Adipocyte (in vitro differentiated cells): ENCODE data around the gene ADAMTS15.
"Not testable (repeated sequence)": the region's sequence is repeated elsewhere in the genome, so short reads cannot be mapped to it uniquely, and the experiment has no call there.

ENCODE experiments used
- DNase-seq: peaks from one replicate; pipeline ENCODE4 v3.0.0-alpha.2; 2015; ENCODE audit warnings: low read depth
- H3K27me3 ChIP-seq: replicated peaks from 2 replicates; pipeline ENCODE4 v1.7.0; 2013; ENCODE audit warnings: mild to moderate bottlenecking, low read length, moderate library complexity; ENCODE audit not compliant: control insufficient read depth, insufficient read depth
- H3K36me3 ChIP-seq: 2 replicates; pipeline ENCODE4 v1.7.0; 2013; ENCODE audit warnings: low read length, mild to moderate bottlenecking, moderate library complexity; ENCODE audit not compliant: control insufficient read depth, insufficient read depth, severe bottlenecking
- H3K4me1 ChIP-seq: 2 replicates; pipeline ENCODE4 v1.7.0; 2013; ENCODE audit warnings: mild to moderate bottlenecking, low read length, moderate library complexity; ENCODE audit not compliant: control insufficient read depth, insufficient read depth
- H3K4me3 ChIP-seq: 2 replicates; pipeline ENCODE4 v1.7.0; 2013; ENCODE audit warnings: mild to moderate bottlenecking, low read length, moderate library complexity
- H3K9ac ChIP-seq: 2 replicates; pipeline ENCODE4 v1.7.0; 2013; ENCODE audit warnings: mild to moderate bottlenecking, low read length, moderate library complexity
- H3K9me3 ChIP-seq: 2 replicates; pipeline ENCODE4 v1.7.0; 2013; ENCODE audit warnings: mild to moderate bottlenecking, low read length, moderate library complexity; ENCODE audit not compliant: control insufficient read depth

ADAMTS15 gene

DNA sequence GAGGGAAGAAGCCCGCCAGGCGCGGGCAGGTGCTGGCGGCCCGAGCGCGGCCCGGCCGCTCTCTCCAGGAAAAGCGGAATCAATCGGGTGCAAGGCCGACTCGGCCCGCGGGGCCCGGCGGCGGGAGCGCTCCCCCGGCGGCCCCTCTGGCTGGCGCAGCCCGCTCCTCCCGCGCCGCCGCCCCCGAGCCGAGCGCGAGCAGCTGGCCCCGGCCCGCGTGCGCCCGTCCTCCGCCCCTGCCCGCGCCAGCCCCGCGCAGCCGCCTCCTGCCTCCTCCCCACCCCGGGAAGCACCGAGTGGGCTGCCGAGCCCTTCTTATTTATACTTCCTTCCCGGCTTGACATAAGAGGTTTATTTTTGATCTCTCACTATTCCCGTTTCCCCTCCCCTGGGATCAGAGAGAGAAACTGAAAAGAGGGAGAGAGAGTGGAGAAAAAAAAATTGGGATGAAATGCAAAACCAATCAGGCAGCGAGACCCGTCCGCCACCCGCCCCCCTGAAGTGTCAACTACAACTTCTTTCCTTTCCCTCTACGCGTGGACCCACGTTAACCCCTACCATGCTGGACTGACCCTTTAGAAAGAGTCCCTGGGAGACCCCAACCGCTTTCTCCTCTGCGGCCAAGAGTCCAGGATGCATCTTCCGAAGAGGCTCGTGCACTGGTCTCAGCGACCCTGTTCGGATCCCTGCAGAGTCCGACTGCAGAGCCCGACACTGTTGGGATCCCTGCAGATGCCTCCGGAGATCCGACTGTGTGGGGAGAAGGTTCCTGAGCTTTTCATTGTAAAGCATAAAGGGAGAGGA lies 19.9 kb upstream of the ADAMTS15 start, which contains the start of gene ADAMTS8:
TSS of gene ADAMTS8 (minus strand) at position 294 of the 804 bp plus-strand sequence. CDS start 323 bp downstream, outside the sequence.
- H3K9me3 ChIP-seq, result no peaks in the 10 kb centered on the region
- H3K9ac ChIP-seq, result no peak within 1 kb of the TSS
- peaks cover 8% of the 10 kb centered on the region for H3K4me1 ChIP-seq
- peak within 1 kb of the TSS; percentile 68 for H3K4me3 ChIP-seq
- peak; percentile 55 for DNase-seq
- H3K27me3 ChIP-seq, result peaks cover 49% of the 10 kb centered on the region
- H3K36me3 ChIP-seq, result no peaks in the 10 kb centered on the region

DNA sequence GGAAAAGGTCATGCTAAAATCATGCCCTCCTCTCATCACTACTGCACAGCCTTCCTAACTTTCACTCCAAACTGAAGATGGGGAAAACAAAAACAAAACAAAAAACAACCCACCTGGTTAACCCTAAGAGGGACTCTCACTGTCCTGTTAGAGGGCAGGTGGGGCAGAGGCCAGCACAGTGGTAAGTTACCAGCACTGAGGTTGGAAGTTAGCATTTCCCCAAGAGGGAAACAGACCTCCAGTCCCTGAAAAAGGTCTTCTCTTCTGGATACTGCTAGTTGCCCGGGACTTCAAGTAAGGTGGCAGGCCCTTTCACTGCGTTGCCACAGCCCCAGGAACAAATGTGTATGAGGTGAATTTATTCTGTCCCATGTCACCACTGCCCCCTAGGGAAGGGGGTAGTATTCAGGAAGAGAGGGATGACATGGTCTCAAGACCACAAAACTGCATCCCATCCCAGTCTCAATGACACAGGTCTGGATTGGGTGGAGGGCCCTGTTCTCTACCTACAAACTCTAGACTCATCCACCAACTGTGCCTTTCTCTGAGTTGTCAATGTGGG lies 19.2 kb upstream of the ADAMTS15 start:
- H3K4me3 ChIP-seq, result no peak overlapping the region
- H3K9ac ChIP-seq, result no peak overlapping the region
- H3K27me3 ChIP-seq, result peaks cover 45% of the 10 kb centered on the region
- DNase-seq, result no peak
- H3K36me3 ChIP-seq, result no peaks in the 10 kb centered on the region
- H3K9me3 ChIP-seq, result no peaks in the 10 kb centered on the region
- peaks cover 11% of the 10 kb centered on the region for H3K4me1 ChIP-seq

DNA sequence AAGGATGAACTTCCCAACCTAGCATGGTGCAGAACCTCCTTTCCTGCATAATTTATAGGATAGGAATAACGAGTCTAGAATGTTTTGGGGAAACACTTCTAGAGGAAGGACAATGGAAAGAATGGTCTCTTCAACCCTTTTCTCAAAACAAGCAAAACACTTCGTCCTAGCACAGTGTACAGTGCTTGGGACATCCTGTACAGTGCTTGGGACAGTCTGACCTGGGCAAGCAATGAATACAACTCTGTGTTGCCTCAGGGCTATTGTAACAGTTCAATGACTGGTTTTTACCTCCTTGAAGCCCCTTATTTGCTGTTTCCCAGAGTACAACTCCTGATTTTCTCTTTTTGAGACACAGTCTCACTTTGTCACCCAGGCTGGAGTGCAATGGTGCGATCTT lies 18.5 kb upstream of the ADAMTS15 start:
- H3K27me3 ChIP-seq, result peaks cover 39% of the 10 kb centered on the region
- no peaks in the 10 kb centered on the region for H3K9me3 ChIP-seq
- H3K9ac ChIP-seq, result no peak overlapping the region
- H3K36me3 ChIP-seq, result no peaks in the 10 kb centered on the region
- no peak overlapping the region for H3K4me3 ChIP-seq
- DNase-seq, result no peak
- H3K4me1 ChIP-seq, result peaks cover 16% of the 10 kb centered on the region

DNA sequence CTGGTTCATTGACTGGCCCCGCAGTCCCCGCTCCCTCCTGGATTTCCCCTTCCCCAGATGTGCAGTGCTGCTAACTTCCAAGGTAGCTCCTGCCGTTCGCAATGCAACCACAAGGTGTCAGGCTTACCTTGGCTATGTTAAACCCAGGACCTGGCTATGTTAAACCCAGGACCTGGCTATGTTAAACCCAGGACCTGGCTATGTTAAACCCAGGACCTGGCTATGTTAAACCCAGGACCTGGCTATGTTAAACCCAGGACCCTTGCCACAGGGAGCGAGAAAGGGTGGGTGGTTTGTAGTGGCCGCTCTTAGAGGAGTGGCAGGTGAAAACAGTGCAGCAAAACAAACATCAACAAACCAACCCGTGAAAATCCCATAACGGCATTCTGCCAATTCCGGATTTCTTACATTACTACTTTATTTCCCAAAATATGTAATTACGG lies 17.1 kb upstream of the ADAMTS15 start:
- Histone ChIP-seq H3K9me3 (no peaks in the 10 kb centered on the region), H3K27me3 (peaks cover 33% of the 10 kb centered on the region), H3K9ac (no peak overlapping the region), H3K4me1 (peaks cover 29% of the 10 kb centered on the region), H3K4me3 (peak overlapping the region; percentile 48), H3K36me3 (no peaks in the 10 kb centered on the region)
- DNase-seq, result peak; percentile 88

DNA sequence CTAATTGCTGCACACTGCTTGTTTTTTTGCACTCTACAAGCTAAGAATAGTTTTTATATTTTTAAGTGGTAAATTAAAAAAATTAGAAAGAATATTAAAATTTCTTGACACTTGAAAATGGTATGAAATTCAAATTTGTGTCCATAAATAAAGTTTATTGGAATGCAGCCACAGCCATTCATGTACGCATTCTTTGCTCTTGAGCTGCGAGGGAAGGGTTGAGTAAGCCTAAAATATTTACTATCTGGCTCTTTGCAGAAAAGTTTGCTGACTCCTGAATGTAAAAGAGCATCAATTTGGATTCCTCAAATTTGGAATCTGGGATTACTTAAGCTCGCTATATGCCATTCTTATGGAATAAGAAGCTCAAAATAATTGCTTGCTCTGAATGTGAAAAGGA lies 16.6 kb upstream of the ADAMTS15 start:
- H3K9ac ChIP-seq, result no peak overlapping the region
- peak; percentile 82 for DNase-seq
- H3K36me3 ChIP-seq, result no peaks in the 10 kb centered on the region
- peak overlapping the region; percentile 48 for H3K4me3 ChIP-seq
- H3K4me1 ChIP-seq, result peaks cover 29% of the 10 kb centered on the region
- no peaks in the 10 kb centered on the region for H3K9me3 ChIP-seq
- peaks cover 29% of the 10 kb centered on the region for H3K27me3 ChIP-seq

DNA sequence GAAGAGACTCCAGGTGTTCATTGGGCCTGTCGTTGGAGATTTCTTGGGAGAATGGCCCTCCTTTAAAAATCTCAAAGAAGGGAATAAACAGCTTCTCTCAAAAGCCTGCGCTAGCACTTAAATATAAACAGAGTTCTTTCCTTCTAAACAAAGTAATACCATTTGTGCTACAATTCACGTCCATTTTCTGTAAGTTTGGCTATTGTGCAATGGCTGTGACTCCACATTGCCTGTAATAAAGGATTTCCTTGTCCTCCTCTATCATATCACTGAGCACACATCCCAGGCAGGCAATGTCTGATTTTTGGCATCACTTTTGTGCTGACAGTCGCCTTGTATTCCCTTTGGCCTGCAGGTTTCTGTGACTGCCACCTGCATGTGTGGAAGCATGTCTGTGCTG lies 15.1 kb upstream of the ADAMTS15 start:
- Histone ChIP-seq H3K9ac (no peak overlapping the region), H3K4me3 (no peak overlapping the region), H3K27me3 (peaks cover 21% of the 10 kb centered on the region), H3K4me1 (peaks cover 26% of the 10 kb centered on the region), H3K36me3 (no peaks in the 10 kb centered on the region), H3K9me3 (no peaks in the 10 kb centered on the region)
- DNase-seq, result no peak

DNA sequence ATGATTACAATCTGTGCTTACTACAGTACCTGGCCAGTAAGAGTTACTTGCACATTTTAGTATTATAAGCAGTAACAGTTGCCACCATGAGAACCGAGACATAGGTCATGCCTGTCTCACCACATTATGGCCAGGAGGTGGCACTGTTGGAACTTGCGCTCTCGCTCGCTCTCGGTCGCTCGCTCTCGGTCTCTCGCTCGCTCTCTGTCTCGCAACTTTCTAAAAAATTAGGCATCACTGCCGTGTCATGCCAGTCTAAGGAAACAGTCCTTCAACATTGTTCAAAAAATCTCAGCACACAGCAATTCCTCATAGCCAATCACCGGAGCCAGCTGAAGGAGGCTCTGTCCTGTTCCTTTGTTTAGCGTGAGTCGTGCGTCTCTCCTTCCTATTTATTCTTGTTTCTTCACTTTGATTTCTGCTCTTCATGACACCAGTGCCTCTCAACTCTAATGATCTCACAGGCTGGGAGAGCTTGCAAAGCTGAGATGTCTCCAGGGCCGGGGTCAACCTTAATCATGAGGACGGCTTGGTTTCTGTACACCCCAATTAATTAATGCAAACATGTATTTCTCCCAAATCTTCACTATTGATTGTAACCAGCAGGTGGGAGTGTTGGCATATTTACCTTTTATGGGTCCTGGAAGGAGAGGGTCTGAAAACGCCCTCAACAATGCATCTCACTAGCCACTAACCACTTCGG lies 13.8 kb upstream of the ADAMTS15 start:
- Histone ChIP-seq H3K9me3 (no peaks in the 10 kb centered on the region), H3K4me1 (peaks cover 26% of the 10 kb centered on the region), H3K4me3 (peak overlapping the region; percentile 97), H3K9ac (peak overlapping the region; percentile 96), H3K27me3 (peaks cover 9% of the 10 kb centered on the region), H3K36me3 (no peaks in the 10 kb centered on the region)
- peak; percentile 95 for DNase-seq

DNA sequence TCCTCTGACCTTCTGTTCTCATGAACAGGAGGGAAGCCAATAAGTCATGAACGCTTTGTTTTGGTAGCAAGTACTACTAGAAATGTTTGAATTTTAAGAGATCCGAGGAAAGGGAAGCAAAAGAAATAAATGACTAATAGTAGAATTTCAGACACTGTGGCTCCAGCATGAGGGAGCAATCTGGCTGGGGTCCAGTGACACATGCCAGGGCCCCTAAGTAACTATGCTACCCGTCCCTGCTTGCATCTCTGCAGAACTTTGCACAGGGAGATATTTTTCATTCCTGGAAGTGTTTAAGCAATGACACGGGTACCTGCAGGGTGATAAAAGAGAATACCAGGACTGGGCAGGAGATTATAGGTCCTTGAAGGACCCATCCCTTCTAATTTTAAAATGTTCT lies 12.8 kb upstream of the ADAMTS15 start:
- Histone ChIP-seq H3K36me3 (no peaks in the 10 kb centered on the region), H3K9ac (peak overlapping the region; percentile 96), H3K4me3 (peak overlapping the region; percentile 97), H3K9me3 (no peaks in the 10 kb centered on the region), H3K27me3 (peaks cover under 1% of the 10 kb centered on the region), H3K4me1 (peaks cover 26% of the 10 kb centered on the region)
- peak; percentile 31 for DNase-seq

DNA sequence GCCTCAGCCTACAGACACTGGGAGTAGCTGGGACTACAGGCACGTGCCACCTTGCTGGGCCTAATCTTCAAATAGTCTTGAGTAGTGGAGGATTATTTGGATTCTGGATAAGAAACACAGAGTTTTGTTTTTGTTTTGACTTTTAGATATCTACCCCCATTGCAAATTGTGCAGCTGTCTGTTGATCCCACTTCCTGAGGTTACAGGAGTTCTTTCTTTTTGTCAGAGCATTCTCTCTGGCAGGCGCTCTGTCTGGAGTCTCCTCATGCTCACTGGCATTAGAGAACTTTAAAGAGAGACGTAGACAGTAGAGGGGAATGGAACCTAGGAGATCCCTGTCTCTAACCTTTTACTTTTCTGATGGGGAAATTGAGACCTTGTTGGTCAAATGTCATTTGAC lies 12.3 kb upstream of the ADAMTS15 start:
- Histone ChIP-seq H3K27me3 (no peaks in the 10 kb centered on the region), H3K36me3 (no peaks in the 10 kb centered on the region), H3K4me3 (no peak overlapping the region), H3K9ac (peak overlapping the region; percentile 96), H3K4me1 (peaks cover 26% of the 10 kb centered on the region), H3K9me3 (peaks cover 3% of the 10 kb centered on the region)
- no peak for DNase-seq

DNA sequence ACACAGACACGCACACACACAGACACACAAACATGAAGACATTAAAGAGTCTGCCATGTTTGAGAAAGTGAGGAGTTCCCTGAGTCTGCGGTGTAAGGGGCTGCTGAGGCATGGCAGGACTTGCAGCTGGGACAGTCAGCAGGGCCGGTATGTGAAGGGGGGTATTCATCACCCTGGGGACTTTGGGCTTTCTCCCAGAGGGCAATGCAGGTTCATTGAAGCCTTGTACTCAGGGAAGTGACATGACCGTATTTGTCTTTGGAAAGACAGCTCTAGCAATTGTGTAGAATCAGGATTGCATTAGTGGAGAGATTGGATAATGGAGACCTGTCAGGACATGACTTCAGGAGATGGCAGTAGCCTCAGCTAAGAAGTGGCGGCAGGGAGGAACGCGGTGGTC lies 10.6 kb upstream of the ADAMTS15 start:
- H3K36me3 ChIP-seq, result no peaks in the 10 kb centered on the region
- H3K9me3 ChIP-seq, result peaks cover 5% of the 10 kb centered on the region
- no peak overlapping the region for H3K9ac ChIP-seq
- no peaks in the 10 kb centered on the region for H3K27me3 ChIP-seq
- no peak for DNase-seq
- no peak overlapping the region for H3K4me3 ChIP-seq
- peaks cover 25% of the 10 kb centered on the region for H3K4me1 ChIP-seq

DNA sequence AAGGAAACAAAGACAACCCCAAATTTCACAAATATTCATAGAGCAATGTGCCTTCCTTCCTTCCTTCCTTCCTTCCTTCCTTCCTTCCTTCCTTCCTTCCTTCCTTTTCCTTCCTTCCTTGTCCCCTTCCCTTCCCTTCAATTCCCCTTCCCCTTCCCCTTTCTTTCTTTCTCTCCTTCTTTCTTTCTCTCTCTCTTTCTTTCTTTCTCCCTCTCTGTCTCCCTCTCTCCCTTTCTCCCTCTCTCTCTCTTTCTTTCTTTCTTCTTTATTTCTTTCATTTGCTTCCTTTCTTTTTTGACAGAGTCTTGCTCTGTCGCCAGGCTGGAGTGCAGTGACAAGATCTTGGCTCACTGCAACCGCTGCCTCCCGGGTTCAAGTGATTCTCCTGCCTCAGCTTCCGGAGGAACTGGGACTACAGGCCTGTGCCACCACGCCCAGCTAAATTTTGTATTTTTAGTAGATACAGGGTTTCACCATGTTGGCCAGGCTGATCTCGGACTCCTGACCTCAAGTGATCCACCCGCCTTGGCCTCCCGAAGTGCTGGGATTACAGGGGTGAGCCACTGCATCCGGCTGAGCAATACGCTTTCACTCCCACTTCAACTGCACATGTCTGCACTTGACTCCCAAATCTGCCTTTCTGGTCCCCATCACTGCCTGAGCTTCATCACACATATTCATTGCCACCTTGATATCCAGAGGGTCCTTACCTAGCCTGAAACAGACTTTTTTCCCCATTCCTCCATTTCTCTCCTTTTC lies 9.9 kb upstream of the ADAMTS15 start:
- not testable (repeated sequence) for H3K9ac ChIP-seq, H3K36me3 ChIP-seq, DNase-seq, H3K4me3 ChIP-seq, H3K9me3 ChIP-seq, H3K27me3 ChIP-seq
- peaks cover 25% of the 10 kb centered on the region for H3K4me1 ChIP-seq
